Mammary epithelial cell (primary cell): Measurements from ENCODE around the gene HIVEP1.

Experiments
- CTCF ChIP-seq, 2 donors: IDR thresholded peaks in 1 of 2; conservative IDR thresholded peaks in 1 of 2; 2 replicates each; pipeline ENCODE4 v1.5.1; 2011 to 2012; ENCODE audit warnings: inconsistent platforms in 2 of 2, low read length in 2 of 2, mild to moderate bottlenecking in 2 of 2, control low read depth in 1 of 2, low read depth in 1 of 2; ENCODE audit not compliant: insufficient read depth in 1 of 2; ENCODE audit errors: extremely low read depth in 1 of 2
- EZH2 ChIP-seq: IDR thresholded peaks from 2 replicates; pipeline ENCODE4 v1.6.1; 2012; ENCODE audit warnings: low read length, inconsistent platforms, borderline replicate concordance

GRCh38 chr6:12134991-12135390, 122.9 kb downstream of the HIVEP1 start:
- TF ChIP-seq CTCF (conservative IDR thresholded peaks at IDR 0.05 in 1 of 2, IDR thresholded peaks at IDR 0.05 in 1 of 2; ENCODE audit: extremely low read depth in 1 of 2, insufficient read depth in 1 of 2, low read depth in 1 of 2, low read length in 2 of 2) (no peak), EZH2 (no peak)
